Neuronal stem cell (in vitro differentiated cells): ENCODE results near the gene MTM1.

ENCODE experiments used
- DNase-seq: peaks from one replicate; pipeline ENCODE4 v3.0.0-alpha.2; 2013; ENCODE audit warnings: low spot score
- H2AFZ ChIP-seq: one replicate; pipeline ENCODE4 v1.6.1; 2013; ENCODE audit warnings: mild to moderate bottlenecking, low read length, inconsistent platforms
- H2AK5ac ChIP-seq: 2 replicates; pipeline ENCODE4 v1.6.1; 2013; ENCODE audit warnings: low read depth, mild to moderate bottlenecking, inconsistent platforms, low read length, moderate library complexity, mixed read lengths
- H2BK120ac ChIP-seq: 2 replicates; pipeline ENCODE4 v1.6.1; 2013; ENCODE audit warnings: low read depth, mild to moderate bottlenecking, inconsistent platforms, low read length, moderate library complexity, mixed read lengths
- H2BK12ac ChIP-seq: one replicate; pipeline ENCODE4 v1.6.1; 2013; ENCODE audit warnings: low read length, inconsistent platforms
- H2BK15ac ChIP-seq: 2 replicates; pipeline ENCODE4 v1.6.1; 2013; ENCODE audit warnings: mild to moderate bottlenecking, low read length, inconsistent platforms, mixed read lengths
- H2BK5ac ChIP-seq: one replicate; pipeline ENCODE4 v1.6.1; 2013; ENCODE audit warnings: inconsistent platforms, mild to moderate bottlenecking, low read length, moderate library complexity
- H3K14ac ChIP-seq: one replicate; pipeline ENCODE4 v1.6.1; 2013; ENCODE audit warnings: low read length, inconsistent platforms
- H3K18ac ChIP-seq: 2 replicates; pipeline ENCODE4 v1.6.1; 2013; ENCODE audit warnings: low read length, inconsistent platforms
- H3K23ac ChIP-seq: 2 replicates; pipeline ENCODE4 v1.6.1; 2013; ENCODE audit warnings: low read depth, mild to moderate bottlenecking, mixed read lengths, low read length, inconsistent platforms; ENCODE audit not compliant: poor library complexity
- H3K27ac ChIP-seq: replicated peaks from 3 replicates; pipeline ENCODE4 v1.5.1; 2013; ENCODE audit warnings: low read length, inconsistent platforms
- H3K27me3 ChIP-seq, 3 experiments: 2 replicates each; pipeline ENCODE4 v1.6.1; 2013; ENCODE audit warnings: low read length in 3 of 3, mild to moderate bottlenecking in 2 of 3, inconsistent platforms in 1 of 3, low read depth in 1 of 3, mixed read lengths in 1 of 3, moderate library complexity in 1 of 3; ENCODE audit not compliant: control insufficient read depth in 3 of 3, insufficient read depth in 3 of 3
- H3K36me3 ChIP-seq, 2 donors: replicated peaks in 1 of 2; 2 replicates each; pipeline ENCODE4 v1.6.1; 2013; ENCODE audit warnings: low read length in 2 of 2; ENCODE audit not compliant: control insufficient read depth in 2 of 2, insufficient read depth in 2 of 2
- H3K4ac ChIP-seq: 2 replicates; pipeline ENCODE4 v1.6.1; 2013; ENCODE audit warnings: inconsistent platforms, mild to moderate bottlenecking, low read length, moderate library complexity
- H3K4me1 ChIP-seq, 2 donors: 1 replicate in 1 of 2; 2 replicates in 1 of 2; pipeline ENCODE4 v1.6.1; 2013; ENCODE audit warnings: low read length in 2 of 2, low read depth in 1 of 2; ENCODE audit not compliant: control insufficient read depth in 2 of 2, insufficient read depth in 1 of 2
- H3K4me2 ChIP-seq: one replicate; pipeline ENCODE4 v1.6.1; 2013; ENCODE audit warnings: mild to moderate bottlenecking, low read length, inconsistent platforms; ENCODE audit not compliant: insufficient read depth, poor library complexity, severe bottlenecking
- H3K4me3 ChIP-seq, 2 donors: 2 replicates each; pipeline ENCODE4 v1.5.1; 2013; ENCODE audit warnings: low read length in 2 of 2, mild to moderate bottlenecking in 2 of 2, inconsistent platforms in 1 of 2, moderate library complexity in 1 of 2
- H3K79me1 ChIP-seq: one replicate; pipeline ENCODE4 v1.6.1; 2013; ENCODE audit warnings: low read depth, mild to moderate bottlenecking, inconsistent platforms, low read length, moderate library complexity
- H3K9ac ChIP-seq: one replicate; pipeline ENCODE4 v1.6.1; 2013; ENCODE audit warnings: mild to moderate bottlenecking, low read depth, low read length, inconsistent platforms; ENCODE audit not compliant: poor library complexity
- H3K9me3 ChIP-seq, 2 donors: replicated peaks in 1 of 2; 2 replicates each; pipeline versions ENCODE3 to v1.6.1; 2013; ENCODE audit warnings: low read length in 2 of 2, mild to moderate bottlenecking in 2 of 2, inconsistent platforms in 1 of 2, low read depth in 1 of 2, mixed read lengths in 1 of 2, moderate library complexity in 1 of 2; ENCODE audit not compliant: control insufficient read depth in 2 of 2, insufficient read depth in 1 of 2
- H4K8ac ChIP-seq: one replicate; pipeline ENCODE4 v1.6.1; 2013; ENCODE audit warnings: low read depth, mild to moderate bottlenecking, inconsistent platforms, low read length, moderate library complexity
- H4K91ac ChIP-seq: one replicate; pipeline ENCODE4 v1.6.1; 2013; ENCODE audit warnings: low read length, low read depth, mild to moderate bottlenecking, inconsistent platforms; ENCODE audit not compliant: poor library complexity
- WGBS, 2 donors: extraction: QIAGEN DNeasy Blood & Tissue Kit; methylation state at CpG; one replicate each; pipeline ENCODE4 v1.1.7; 2013; ENCODE audit warnings: missing lambda C conversion rate in 2 of 2, mixed read lengths in 1 of 2; ENCODE audit not compliant: insufficient read length in 2 of 2, insufficient replicate concordance in 1 of 2; ENCODE audit errors: extremely low coverage in 2 of 2; 5-methylcytosine and 5-hydroxymethylcytosine counted together

The MTM1 gene

GRCh38 chrX:150542846-150543229 is 25.6 kb upstream of the MTM1 start:
- Histone ChIP-seq H2BK15ac (no peak overlapping the region), H3K27me3 (no peaks in the 10 kb centered on the region), H3K4me2 (no peak overlapping the region), H3K9ac (no peak overlapping the region), H3K23ac (no peak overlapping the region), H3K79me1 (no peaks in the 10 kb centered on the region), H4K91ac (no peak overlapping the region), H3K36me3 (no peaks in the 10 kb centered on the region), H2AFZ (peak overlapping the region; percentile 47), H3K4ac (no peak overlapping the region), H2BK120ac (no peak overlapping the region), H4K8ac (no peak overlapping the region), H3K14ac (no peak overlapping the region), H2AK5ac (no peak overlapping the region), H2BK5ac (no peak overlapping the region), H3K27ac (no peak overlapping the region), H3K4me3 (no peak overlapping the region), H3K18ac (no peak overlapping the region), H3K9me3 (no peaks in the 10 kb centered on the region), H2BK12ac (no peak overlapping the region), H3K4me1 (peaks cover 4 to 10% of the 10 kb centered on the region in 2 donors)
- WGBS, 2 donors = no CpG with 5 or more reads among the region's 4 CpGs
- no peak for DNase-seq

- H3K4me3 ChIP-seq = no peak overlapping the region
- peak overlapping the region; percentile 4 for H3K18ac ChIP-seq
- DNase-seq = no peak
- H3K9me3 ChIP-seq = no peaks in the 10 kb centered on the region
- no peak overlapping the region for H2BK120ac ChIP-seq
- no peak overlapping the region for H3K23ac ChIP-seq
- no peak overlapping the region for H3K14ac ChIP-seq
- H3K27ac ChIP-seq = no peak overlapping the region
- WGBS, 2 donors = no CpG with 5 or more reads among the region's 13 CpGs
- no peak overlapping the region for H2BK15ac ChIP-seq
- H2AK5ac ChIP-seq = no peak overlapping the region
- H3K9ac ChIP-seq = no peak overlapping the region
- H3K4me2 ChIP-seq = no peak overlapping the region
- no peak overlapping the region for H4K91ac ChIP-seq
- H3K27me3 ChIP-seq = peaks cover 0 to 3% (median 0%) of the 10 kb centered on the region in 3 experiments
- no peaks in the 10 kb centered on the region for H3K36me3 ChIP-seq
- no peak overlapping the region for H2BK5ac ChIP-seq
- no peak overlapping the region for H3K4ac ChIP-seq
- peak overlapping the region; percentile 55 for H2AFZ ChIP-seq
- peaks cover 4 to 10% of the 10 kb centered on the region in 2 donors for H3K4me1 ChIP-seq
- H4K8ac ChIP-seq = no peak overlapping the region
- no peak overlapping the region for H2BK12ac ChIP-seq
- H3K79me1 ChIP-seq = no peaks in the 10 kb centered on the region
These were observed 24.9 kb upstream of the MTM1 start for GRCh38 chrX:150543230-150544155.

GRCh38 chrX:150544222-150544787 is 24.1 kb upstream of the MTM1 start:
- Histone ChIP-seq H3K4me3 (no peak overlapping the region), H3K27ac (no peak overlapping the region), H3K4ac (no peak overlapping the region), H2BK120ac (no peak overlapping the region), H4K91ac (no peak overlapping the region), H3K79me1 (no peaks in the 10 kb centered on the region), H3K9me3 (no peaks in the 10 kb centered on the region), H3K9ac (no peak overlapping the region), H2AK5ac (no peak overlapping the region), H3K36me3 (no peaks in the 10 kb centered on the region), H3K27me3 (peaks cover 0 to 8% (median 0%) of the 10 kb centered on the region in 3 experiments), H4K8ac (no peak overlapping the region), H2BK12ac (no peak overlapping the region), H2BK5ac (no peak overlapping the region), H3K4me1 (peaks cover 4 to 10% of the 10 kb centered on the region in 2 donors), H3K23ac (no peak overlapping the region), H3K18ac (peak overlapping the region; percentile 76), H2AFZ (peak overlapping the region; percentile 55), H3K4me2 (no peak overlapping the region), H3K14ac (no peak overlapping the region), H2BK15ac (no peak overlapping the region)
- no CpG with 5 or more reads among the region's 11 CpGs for WGBS, 2 donors
- no peak for DNase-seq
